GM21526 (cell line): Measurements from ENCODE around the gene ADGRG6.

Source experiments
- ATAC-seq: cut with Tn5 transposase; IDR thresholded peaks from one replicate; pipeline ENCODE4 v1.9.1; 2021; ENCODE audit warnings: moderate library complexity; ENCODE audit not compliant: unreplicated experiment, low FRiP score

ADGRG6 gene

DNA sequence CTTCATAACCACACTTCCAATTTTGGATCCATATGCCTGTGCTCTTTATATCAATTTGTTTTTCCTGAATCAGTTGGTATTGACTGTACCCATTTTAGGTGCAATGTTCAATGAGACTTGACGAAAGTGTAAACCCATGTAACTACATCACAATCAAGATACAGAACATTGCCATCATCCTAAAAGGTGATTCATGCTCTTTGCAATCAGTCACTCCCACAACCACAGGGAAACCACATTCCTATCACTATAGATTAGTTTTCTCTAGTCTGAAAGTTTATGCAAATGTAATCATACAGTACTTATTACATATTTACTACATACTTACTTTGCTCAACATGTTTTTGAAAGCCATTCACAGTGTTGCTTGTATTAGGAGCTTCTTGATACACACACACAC, 167.4 kb downstream of the ADGRG6 start:
- ATAC-seq, result no peak

GRCh38 chr6:142470421-142470820, 168.6 kb downstream of the ADGRG6 start:
- no peak for ATAC-seq

GRCh38 chr6:142474531-142475289, 172.9 kb downstream of the ADGRG6 start:
- no peak for ATAC-seq

DNA sequence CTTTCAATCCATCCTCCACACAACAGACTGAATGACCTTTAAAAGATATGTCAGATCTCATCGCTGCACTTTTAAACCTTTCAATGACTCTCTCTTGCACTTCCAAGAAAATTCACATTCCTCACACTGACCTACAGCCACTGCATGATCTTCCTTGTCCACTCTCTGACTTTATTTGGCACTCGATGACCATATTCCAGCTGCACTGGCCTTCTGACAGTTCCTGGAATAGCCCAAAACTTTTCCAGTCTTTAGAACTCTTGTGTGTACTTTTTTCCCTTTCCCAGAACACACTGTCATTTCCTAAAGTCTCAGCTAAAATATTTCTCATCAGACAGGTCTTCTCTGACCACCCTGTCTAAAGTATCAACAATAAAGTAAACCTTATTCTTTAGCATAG, 174.6 kb downstream of the ADGRG6 start:
- ATAC-seq, result no peak

DNA sequence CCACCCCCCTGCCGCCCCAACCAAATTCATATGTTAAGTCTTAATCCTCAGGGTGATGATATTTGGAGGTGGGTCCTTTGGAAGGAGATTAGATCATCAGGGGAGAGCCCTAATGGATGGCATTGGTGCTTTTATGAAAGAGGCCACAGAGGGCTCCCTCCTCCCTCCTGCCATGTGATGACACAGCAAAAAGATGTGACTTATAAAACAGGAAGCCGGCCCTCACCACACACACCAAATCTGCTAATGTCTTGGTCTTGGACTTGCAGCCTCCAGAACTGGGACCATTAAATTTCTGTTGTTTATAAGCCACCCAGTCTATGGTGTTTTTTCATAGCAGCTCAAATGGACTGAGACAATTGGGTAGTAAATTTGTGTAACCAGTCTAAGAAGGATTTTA, 176.3 kb downstream of the ADGRG6 start:
- ATAC-seq, result no peak

- no peak for ATAC-seq
Measured at GRCh38 chr6:142481466-142481865, 179.7 kb downstream of the ADGRG6 start.

GRCh38 chr6:142482249-142482648, 180.4 kb downstream of the ADGRG6 start:
- ATAC-seq, result no peak

DNA sequence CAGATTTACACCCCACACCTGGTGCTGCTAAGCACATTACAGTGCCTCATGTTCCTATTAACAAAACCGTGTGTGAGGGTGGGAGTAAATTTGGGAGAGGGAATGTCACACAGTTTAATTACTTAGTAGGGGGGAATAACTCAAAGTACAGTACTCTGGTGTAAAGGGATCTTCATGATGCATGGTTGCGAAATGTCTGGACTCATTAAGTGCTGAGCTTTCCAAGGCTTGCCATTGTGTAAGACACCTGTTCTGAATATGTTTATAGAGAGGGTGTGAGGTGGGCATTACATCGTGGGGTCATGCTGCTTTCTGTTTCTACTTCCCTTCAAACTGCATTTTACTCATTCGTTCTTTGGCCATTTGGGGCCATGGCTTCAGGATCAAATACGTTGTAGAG, 181.2 kb downstream of the ADGRG6 start:
- ATAC-seq, result no peak

GRCh38 chr6:142485256-142485655, 183.4 kb downstream of the ADGRG6 start:
- no peak for ATAC-seq

DNA sequence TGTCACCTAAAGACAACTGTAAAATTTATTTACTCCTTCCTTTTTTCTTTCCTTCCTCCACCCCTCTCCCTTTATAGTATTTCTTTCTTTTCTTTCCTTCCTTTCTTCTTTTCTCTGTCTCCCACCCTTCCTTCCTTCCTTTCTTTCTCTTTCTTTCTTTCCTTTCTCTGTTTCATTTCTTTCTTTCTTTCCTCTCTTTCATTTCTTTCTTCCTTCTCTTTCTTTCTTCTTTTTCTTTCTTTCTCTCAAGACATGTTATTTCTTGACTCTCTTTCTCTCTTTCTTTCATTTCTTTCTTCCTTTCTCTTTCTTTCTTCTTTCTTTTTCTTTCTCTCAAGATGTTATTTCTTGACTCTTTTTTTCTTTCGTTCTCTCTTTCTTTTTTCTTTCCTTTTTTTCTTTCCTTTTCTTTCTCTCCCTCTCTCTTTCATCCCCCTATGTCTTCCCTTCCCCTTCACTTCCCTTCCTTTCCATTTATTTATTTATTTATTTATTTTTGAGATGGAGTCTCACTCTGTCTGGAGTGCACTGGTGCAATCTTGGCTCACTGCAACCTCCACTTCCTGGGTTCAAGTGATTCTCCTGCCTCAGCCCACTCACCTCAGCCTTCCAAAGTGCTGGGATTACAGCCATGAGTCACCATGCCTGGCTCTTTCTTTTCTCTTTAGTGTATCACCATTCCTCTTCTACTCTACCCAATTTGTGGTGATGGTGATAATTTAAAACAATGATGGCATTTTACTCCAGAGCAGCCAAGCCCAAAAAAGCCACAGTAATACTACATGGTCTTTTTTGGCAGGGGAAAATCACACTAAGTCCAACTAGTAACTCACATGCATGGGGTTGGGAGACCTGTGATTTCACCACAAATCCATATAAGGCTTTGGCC, 188.2 kb downstream of the ADGRG6 start:
- ATAC-seq, result no peak
